ENCODE measurements around the gene LRBA.

GRCh38 chr4:150543042-150543441 lies 472.0 kb downstream of the LRBA start:
- TF ChIP-seq, protein P1, sequence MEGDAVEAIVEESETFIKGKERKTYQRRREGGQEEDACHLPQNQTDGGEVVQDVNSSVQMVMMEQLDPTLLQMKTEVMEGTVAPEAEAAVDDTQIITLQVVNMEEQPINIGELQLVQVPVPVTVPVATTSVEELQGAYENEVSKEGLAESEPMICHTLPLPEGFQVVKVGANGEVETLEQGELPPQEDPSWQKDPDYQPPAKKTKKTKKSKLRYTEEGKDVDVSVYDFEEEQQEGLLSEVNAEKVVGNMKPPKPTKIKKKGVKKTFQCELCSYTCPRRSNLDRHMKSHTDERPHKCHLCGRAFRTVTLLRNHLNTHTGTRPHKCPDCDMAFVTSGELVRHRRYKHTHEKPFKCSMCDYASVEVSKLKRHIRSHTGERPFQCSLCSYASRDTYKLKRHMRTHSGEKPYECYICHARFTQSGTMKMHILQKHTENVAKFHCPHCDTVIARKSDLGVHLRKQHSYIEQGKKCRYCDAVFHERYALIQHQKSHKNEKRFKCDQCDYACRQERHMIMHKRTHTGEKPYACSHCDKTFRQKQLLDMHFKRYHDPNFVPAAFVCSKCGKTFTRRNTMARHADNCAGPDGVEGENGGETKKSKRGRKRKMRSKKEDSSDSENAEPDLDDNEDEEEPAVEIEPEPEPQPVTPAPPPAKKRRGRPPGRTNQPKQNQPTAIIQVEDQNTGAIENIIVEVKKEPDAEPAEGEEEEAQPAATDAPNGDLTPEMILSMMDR (IDR thresholded peaks at IDR 0.05; ENCODE audit: low read length), result no peak
- no peak for TF ChIP-seq EZH2 (optimal IDR thresholded peaks at IDR 0.05; ENCODE audit: low read depth, low read length)

Data from MM.1S (cell line).